Islet precursor cell (in vitro differentiated cells): ENCODE data around the gene HOXB9.
A peak's percentile ranks its signal among the peaks of the same experiment; 100 is the strongest.

Source experiments
- DNase-seq: peaks from one replicate; pipeline ENCODE4 v3.0.0-alpha.2; 2018

The HOXB9 gene

DNA sequence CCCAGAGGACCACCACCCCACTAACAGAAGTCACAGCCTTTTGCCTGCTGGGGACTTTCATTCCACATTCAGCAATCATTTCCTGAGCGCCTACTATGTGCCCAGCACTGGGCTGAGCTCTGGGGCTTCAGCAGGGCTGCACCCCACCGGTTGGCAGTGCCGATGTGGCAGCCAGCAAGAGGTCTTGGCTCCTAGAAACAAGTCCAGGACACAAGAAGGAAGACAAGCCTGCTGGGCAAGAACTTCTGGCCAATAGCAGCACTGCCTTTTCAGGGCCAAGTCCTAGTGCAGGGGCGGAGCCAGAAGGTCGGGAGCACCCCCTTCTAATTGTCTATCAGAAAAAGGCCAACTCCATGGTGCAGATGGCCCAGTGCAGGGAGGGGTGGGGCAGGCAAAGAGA lies 13.0 kb upstream of the HOXB9 start:
- DNase-seq = peak; percentile 62

DNA sequence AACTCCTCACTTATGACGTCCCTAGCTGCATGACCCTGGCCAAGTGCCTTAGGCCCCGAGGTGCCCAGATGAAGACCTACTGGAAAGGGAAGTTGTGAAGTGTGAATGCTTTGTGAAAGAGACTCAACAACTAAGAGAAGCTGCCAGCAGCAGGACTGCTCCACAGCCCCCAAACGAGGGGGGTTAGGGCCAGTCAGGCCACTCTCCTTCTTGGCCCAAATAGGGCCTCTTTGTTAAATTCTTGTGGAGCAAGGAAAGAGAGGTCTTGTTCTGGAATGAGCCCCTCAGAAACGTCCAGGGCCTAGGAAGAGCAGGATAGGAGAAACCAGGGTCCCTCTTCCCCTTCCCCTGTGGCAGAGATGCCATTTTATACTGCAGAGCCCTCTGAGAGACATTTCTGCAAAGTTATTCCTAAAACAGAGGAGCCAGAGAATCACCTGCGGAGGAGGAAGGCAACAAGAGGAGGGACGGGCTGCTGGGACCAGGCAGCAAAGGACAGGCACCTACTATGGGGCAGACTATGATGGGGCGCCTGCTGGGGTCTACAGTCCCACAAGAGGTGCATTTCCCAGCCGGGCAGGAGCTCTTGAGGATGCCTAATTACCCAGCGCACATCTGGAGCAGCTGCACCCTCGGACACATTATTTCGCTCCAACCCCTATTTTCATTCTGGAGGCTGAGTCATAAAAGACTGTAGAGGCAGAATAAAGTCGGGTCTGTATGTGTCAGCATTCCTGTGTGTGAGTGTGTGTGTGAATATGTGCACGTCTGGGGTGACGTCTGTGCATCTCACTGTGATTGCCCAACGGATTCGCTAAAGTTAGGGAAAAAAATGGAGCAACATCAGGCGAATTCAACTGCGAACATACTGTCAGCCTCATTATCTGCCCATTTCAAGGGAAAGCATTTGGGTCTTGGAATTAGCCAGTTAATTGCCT lies 11.4 kb upstream of the HOXB9 start:
- DNase-seq = peak; percentile 78

DNA sequence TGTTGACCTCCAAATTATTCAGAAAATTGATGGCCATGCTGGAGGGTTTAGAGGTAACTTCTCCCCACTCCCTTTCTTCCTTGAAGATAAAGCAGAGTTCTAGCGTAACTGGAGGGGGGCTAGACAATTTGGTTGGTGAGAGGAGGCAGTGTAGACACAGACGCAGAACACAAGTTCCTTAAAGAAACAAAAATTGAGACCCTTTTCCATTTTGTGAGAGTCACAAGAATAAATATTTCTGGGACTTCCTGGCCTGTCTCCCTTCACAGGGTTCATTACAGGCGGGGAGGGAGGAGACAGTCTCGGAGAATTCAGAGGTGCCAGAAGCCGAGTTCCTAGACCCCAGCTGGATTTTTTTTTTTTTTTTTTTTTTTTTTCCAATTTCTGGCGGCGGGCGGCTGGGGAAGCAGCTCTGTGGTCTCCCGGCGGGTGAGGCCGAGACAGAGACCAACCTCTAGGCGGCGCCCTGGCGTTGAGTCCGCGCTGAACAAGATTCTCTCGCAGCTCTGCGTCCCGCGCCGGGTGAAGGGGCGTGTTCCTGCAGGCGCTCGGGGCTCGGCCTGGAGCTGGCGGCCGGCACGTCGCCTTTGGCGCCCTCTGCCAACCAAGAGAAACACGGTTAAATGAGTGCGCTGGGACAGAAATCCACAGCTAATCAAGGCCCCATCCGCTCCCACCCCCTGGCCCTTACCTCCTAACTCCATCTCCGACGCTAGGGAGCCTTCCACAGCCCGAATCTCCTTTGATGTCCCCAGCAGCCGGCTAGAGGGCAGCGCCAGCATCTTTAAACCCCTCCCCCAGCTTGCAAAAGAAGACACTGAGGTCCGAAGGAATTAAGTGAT lies 10.2 kb upstream of the HOXB9 start:
- peak; percentile 99 for DNase-seq

DNA sequence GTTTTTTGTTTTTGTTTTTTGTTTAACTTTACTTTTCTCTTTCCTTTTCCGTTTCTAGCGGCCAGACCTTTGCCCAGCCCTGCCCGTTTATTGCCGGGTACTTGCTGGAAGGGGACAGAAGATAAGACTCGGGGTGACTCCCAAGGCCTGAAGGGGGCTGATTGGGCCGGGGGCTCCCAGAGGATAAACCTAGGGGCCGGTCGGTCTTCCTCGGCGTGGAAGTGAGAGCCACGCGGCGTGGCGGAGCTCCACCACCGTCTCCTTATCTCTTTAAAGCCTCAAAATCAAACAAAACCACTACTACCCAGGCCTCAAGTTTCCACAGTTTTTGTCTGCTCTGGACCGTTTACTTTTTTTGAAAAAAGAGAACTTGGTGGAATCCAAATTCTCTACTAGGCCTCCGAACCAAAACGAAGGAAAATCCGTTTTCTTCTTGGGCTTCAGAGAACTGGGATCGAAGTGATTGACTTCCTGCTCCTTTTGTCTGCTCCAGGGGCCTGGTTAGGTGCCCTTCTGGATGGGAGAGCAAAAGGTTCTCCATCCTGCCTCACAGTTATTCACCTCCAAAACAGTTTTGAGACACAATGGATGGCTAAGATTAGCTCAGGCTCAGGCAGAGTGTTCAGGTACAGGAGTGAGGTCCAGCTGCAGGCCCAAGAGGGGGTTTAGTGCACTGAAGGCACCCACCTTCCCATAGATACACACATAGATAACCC lies 8.5 kb upstream of the HOXB9 start:
- peak; percentile 46 for DNase-seq

DNA sequence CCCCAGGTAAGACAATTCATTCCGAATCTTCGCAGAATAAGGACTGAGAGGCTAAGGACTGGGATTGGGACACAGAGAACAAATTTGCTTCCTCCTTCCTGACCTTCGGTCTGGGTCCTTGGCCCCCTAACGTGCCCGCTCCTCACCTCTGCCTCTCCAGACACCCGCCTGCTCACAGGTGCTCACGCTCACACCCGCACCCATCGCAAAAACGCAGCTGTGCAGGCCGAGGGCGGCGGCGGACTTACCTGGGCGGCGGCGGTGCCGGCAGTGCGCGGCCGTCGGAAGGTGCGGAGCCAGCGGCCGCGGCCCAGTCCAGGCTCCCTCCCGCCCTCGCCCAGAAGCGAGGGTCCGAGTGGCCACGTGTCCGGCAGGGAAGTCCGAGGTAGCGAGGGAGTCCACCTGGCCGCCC lies 7.1 kb upstream of the HOXB9 start:
- peak; percentile 56 for DNase-seq

DNA sequence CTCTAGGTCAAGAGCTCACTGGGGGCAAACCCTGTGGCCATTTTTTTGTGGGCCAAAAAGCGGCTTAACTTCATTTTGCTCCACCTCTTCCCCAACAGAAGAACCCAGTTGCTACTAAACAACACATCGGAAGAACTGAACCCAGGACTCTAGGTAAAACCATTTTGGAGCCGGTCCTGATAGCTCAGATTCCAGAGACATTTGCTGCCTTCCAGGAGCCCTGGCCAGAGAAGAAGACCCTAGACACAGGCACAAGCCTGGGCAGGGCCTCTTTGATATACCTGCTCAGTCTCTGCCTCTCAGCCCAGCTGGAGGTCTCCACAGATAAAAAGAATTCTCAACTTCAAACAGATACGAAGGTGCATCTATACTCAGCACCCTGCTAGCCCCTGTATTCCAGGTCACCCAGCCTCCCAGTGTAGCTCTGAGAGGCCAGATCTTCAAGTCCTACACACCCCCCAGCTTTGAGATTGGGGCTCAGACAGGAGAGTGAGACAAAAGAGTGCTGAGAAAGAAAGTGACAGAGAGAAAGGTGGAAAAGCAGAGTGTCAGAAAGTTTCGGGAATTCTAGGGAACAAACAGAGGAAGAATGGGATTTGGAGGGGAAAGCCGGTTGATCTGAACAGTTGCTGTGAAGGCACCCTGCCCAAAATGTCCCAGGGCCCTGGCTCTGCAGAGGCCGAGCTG lies 6.6 kb upstream of the HOXB9 start:
- peak; percentile 50 for DNase-seq

DNA sequence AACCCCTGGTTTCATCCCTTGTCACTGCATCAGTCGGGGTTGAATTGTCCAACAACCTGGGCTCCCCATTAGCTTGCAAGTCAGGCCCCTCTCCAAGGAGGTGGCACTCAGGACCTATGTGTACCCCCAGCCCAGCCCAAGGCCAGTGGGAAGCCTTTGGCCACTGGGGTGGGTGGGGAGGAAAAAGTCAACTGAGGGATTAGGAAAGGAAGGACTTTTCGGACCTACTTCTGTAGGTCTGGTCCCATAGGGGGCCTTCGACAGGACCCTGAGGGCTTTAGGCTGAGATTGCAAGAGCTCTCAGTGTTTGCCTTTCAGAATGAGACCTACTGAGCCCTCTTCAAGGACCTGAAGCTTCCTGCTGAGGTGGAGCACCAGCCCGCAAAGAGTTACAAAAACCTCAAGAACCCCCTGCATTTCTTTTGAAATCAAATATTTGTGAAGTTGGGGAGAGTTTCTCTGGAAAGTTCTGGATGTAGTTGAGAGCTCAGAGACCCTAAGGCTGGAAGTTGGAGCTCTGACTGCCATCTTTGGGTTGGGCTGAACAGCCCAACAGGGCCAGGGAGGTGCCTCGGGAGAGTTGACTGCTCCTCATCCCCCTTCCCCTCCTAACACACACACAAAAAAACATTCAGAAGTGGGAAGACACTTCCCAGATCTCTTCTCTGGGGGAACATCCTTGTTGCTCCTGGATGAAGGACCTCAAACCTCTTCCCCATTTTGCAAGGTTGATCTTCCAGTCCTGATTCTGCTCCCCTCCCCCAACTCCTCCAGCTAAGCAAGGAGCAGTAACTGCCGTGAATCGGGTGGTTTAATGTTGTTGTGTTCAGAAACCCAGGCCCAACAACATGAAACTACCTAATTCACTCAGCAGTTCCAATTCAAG lies 5.8 kb upstream of the HOXB9 start:
- peak; percentile 51 for DNase-seq

DNA sequence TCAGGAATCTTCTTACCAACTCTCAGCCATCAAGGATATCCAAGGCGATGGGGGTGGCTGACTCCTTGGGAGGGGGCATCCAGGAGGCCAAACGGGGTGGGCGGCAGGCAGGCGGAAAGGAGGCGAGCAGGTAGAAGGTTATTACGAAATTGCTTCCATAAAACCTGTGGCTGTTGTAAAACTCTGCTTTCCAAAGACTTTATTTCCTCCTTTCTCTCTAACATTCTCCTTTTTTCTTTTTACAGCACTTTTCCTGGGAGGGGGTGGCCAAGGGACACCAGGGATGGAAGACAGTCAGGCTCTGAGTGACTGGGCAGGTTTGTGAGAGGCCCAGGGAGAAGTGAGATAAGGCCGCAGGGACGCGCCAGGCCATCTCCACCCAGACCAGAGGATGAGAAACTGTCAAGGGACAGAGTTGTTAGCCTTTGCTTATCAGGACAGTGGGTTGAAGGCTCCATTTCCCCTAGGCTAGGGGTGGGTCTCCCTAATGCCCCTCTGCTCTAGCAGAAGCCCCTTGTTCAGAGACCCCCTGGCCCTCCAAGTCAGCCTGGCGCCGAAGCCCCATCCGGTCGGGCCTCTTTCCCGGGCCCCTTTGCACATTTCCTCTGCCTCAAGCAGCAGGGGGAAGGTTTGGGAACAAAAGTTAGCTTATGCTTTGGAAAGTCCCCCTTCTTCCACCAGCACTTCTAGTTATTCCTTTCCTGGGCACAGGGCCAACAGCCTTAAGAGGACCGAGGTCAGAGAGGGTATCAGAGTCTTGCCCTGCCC lies 5.0 kb upstream of the HOXB9 start:
- DNase-seq = peak; percentile 68

DNA sequence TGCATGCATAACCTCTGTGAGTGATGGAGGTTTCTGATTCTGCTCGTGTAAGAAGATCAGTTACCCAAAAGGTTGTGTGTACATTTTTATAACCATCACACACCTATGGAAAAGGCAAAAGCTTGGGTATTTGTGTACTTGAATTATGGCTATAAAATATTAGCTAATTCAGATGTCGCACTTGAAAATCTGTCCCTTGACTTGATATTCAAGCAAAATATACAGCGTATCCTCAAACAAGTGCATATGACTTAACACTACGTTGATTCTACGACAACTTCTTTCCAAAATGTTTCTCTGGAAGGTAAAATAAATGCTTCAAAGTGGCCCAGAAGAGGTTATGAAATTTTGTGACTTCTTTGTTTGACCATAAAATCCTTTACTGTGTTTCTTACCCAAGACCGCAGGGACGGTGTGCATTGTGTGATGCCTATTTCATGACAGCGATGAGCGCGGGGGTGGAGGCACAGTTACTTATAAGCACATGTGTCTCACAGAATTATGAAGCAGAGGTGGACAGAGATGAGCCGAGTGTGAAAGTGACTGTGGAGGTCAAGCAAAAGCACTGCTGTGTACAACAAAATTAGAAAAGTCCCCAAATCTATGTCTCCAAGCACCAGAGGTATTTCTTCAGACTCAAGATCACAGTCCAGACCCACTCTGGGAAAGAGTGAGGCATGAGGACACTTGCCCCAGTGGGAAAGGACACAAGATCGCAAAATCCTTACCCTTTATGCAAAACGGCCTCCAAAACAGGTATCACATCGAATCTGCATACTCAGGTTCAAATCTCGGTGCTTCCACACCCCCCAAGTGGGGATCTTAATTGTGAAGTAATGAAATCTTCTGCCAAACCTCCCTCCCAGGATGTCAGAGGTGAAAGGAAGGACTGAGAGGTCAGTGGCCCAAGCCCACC lies 4.1 kb upstream of the HOXB9 start:
- peak; percentile 38 for DNase-seq

DNA sequence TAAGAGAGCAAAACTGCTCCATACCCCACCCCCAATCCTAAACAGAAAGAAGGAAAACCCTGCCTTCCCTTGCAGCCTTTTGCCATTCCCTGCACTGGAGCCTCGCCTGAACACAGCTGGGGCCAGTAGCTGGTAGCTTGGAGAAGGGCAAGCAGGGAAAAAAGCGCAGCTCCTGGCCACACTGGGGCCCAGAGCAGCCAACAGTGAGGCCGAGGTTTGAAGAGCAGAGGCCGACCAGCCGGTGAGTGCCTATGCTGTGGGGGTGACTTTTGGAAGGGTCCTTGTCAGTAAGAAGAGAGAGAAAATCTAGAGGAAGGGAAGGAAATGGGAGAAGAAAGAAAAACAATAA lies 3.2 kb upstream of the HOXB9 start:
- DNase-seq = peak; percentile 51

DNA sequence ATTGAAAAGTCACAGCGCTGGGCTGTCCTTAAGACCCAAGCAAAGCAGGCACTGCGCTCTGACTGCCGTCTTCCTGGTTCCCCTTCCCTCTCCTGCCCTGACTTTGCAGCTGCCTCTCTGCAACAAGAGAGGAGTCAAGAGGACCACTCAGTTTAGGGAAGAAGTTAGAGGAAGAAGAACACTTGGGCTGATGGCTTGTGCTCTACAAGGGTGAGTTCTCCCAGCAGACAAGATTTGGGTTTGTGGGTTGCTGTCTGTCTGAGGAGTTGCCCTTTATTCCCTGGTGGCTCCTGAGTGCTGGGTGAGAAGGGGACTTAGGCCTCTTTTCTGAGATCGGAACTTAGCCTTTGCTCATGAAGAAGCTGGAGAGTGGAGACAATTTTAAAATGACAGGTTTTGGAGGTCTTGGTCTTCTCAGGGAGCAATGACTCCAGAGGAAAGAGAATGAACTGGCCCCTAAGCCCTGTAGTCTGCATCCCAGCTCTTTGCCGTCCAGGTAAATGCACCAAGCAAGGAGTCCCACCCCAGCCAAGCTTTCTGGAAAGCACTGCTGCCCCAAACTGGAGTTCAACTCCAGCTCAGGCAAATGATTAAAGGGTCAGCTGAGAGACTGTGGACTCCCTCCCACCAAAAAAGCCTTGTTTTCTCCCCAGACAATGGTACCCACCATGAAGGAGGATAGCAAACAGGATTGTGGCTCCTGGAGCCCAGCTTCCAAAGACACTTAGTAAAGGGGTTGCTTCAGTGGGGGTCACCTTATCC lies 2.7 kb upstream of the HOXB9 start:
- peak; percentile 56 for DNase-seq

DNA sequence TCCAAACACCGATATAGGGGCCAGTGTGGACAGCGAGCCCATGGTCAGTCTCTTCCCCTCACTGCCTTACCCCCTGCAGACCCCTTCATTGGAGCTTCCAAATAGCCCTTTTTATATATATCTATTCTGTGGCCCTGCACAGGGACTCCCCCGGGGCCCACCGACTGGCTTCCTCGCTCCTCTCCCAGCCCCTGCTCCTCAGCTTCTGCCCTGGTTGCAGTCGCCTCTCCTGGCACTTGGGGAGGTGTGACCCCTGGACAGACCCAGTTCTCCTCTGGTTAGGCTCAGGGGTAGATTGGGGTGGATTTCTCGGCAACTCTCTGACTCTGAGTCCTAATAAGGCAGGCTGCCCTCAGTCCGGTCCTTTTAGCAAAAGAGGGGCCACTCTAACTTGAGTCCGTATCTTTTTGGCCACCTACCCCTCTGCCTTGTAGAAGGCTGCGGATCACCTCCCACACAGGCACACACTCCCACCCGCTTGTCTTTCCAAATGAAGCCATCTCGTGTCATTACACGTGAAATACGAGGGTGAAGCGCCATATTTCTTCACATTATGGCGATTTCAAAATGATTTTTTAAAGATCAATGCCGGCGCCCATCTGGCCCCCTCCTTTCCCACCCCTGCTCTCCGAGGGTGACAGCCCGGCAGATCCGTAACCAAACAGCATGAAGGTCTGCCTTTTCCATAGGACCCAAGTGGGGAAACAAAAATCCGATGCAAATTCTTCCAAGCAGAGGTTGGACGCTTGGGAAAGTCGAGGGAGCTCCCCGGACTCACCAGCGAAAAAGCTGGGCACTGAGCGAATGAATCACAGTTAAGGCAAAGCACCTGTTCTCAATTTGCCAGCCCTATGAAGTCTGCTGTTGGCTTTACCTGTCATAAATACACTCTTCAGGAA lies 1.7 kb upstream of the HOXB9 start:
- peak; percentile 48 for DNase-seq

DNA sequence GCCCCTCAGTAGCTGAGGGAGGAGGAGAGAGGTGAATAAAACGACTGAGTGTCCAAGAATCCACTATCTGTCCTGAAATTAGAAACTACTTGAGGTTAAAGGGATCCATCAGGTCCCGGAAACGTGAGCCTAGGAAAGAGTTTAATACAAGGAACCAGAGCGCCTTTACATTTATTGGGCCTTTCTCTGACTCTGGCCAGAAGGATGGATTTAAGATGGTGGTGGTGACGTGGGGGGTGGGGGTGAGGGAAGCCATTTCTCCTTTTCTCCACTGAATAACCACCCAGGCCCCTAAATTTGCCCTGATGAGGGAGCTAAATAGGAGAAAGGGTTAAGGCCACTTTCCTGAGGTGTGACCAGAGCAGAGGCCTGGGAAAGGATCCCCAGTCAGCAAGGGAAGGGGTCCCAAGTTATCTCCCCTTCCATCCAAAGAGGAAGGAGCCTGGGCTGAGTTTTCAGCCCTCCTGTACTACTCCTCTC lies 1.0 kb upstream of the HOXB9 start:
- DNase-seq = no peak

DNA sequence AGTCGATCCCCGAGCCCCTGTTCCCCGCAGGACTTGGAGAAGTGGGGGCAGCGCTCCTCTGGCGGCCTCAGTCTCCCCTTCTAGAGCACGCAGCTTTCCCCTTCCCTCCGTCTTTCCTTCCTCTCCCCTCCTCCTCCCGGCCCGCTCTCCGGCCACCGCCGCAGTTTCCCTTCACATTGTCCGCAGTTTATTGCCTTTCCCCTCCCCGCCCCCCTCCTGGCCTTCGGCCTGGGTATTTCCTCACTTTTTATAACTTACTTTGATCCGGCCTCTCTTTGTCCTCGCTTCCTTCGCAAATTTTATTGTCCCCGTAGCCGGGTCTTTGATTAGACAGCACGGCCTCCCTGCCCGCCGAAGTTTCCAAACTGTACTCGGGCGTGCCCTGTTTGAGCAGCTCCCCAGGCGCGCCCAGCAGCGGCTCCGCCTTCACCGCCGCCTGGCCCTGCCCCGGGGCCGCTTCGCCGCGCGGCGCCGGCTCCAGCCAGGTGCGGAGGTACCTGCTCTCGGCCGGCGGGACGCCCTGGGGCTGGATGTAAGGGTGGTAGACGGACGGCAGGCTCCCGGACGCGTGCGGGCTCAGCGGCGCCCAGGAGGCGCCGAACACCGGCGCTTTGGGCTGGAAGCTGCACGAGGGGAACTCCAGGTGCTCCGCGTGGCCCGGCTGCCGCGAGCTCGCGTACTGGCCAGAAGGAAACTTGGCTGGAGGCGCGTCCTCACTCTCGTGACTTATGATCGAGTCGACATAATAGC lies 488 bp downstream of the HOXB9 start:
- peak; percentile 90 for DNase-seq

DNA sequence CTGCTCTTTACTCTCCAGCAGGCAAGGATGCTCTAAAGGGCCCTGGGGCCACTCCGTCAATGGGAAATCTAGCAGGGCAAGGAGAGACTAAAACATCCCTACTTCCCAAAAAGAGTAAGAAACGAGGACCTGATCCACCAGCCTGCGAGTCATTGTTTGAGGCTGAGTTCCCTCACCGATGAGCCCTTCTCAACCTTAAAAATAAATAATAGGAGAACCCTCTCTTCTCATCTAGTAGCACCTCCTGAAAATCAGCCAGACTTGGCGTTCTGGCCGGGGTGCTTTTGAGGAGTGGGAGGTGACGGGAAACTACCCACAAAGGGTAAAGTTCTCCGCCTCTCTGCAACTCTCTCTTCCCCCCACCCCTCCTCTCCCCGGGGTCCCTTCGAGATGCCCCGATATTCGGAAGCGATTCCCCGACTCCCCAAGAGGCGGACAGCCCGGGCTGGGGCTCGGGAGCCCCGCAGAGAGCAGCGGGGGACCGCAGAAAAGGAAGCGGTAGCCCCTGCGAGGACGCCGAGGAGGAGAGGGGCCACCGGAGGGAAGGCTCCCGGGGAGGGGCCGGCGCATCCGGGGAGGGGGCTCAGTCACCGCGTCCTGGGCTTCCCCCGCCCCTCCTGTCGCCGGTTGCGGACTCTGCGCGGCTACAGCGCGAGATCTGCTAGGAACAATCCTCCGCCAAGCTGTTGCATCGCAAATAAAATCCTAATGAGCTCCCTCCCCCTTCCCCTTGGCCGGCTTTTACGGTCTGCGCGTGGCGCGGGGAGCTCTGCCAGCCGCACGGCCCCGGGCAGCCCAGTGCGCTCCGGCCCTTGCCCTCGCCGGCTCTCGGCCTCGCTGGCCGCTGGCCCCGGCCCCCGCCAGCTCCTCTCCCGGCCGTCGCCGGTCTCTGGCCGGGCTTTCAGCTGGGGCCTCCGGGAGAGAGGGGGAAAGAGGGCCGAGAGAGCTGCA lies 1.3 kb downstream of the HOXB9 start:
- DNase-seq = peak; percentile 82

DNA sequence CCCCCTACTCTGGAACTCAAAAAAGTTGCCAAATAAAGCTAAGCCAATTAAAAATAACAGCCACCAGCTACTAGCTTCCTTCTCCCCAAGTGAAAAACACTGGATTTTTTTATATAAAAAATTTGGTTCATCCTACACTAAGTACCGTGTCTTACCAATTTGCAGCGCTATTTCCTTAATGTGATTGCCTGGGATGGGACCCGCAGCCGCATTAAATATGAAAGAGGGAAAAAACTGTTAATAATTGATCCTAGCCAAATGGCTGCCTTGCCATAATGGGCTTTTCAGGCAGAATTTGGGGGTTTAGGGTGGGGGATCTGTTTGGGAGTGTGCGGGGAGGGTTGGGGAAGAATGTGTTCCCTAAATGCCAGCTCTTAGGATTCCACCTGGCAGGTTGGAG lies 2.0 kb downstream of the HOXB9 start:
- no peak for DNase-seq
